HepG2 (cell line): ENCODE data around the gene KLRG1. TPM values are rescaled to one million over a fixed set of nuclear protein-coding genes. Genes with fewer than 3 reads are reported as not detected.

Experiments used
- ATAC-seq: fragments of 200-7000 bp; cut with Tn5 transposase; 3 replicates; pipeline ENCODE4 v1.9.1; 2020; ENCODE audit warnings: mild to moderate bottlenecking, moderate library complexity
- BruUV-seq: library from RNA; stranded (reverse); fragments of 400-500 nt; replicated peaks from 2 replicates; lab custom pipeline; 2021; lab: Mats Ljungman, UMichigan
- CTCF ChIA-PET: fragments of 300-600 bp; formaldehyde crosslinking; extraction: SDS; loops from one replicate; lab custom pipeline; 2021; ENCODE audit warnings: low total read pairs, inconsistent platforms, low intra/inter-chr PET ratio; lab: Yijun Ruan, JAX
- POLR2A ChIA-PET: fragments of 350-600 bp; sonication (Branson Sonifier 250); formaldehyde crosslinking; loops from one replicate; lab custom pipeline; 2020; ENCODE audit warnings: antibody characterized with exemption, inconsistent platforms; lab: Yijun Ruan, JAX
- DNase-seq: peaks from one replicate; pipeline ENCODE4 v3.0.0-alpha.2; 2015; ENCODE audit warnings: low spot score
- FAIRE-seq: peaks from 3 replicates; lab custom pipeline; 2011; peaks lifted over from hg19 to GRCh38; lab: Jason Lieb, UNC
- H2AFZ ChIP-seq: one replicate; pipeline ENCODE4 v1.6.1; 2011; ENCODE audit warnings: low read length, inconsistent platforms
- H3K27ac ChIP-seq: fragments of 300-600 bp; 3 replicates; pipeline ENCODE4 v1.8.0; 2011; ENCODE audit warnings: mixed run types, mild to moderate bottlenecking, mixed read lengths, low read length, inconsistent platforms; ENCODE audit not compliant: insufficient read depth; ENCODE audit errors: extremely low read length
- H3K27me3 ChIP-seq, 2 experiments: fragments of 200-600 bp in 1 of 2; 2 replicates in 1 of 2; 3 replicates in 1 of 2; pipeline versions ENCODE4 v1.6.0 to v1.8.0; 2011; ENCODE audit warnings: low read length in 2 of 2, mild to moderate bottlenecking in 2 of 2, moderate library complexity in 2 of 2, inconsistent platforms in 1 of 2; ENCODE audit not compliant: insufficient read depth in 2 of 2, control insufficient read depth in 1 of 2
- H3K36me3 ChIP-seq, 2 experiments: fragments of 200-600 bp in 1 of 2; replicated peaks in 1 of 2; 2 replicates in 1 of 2; 3 replicates in 1 of 2; pipeline versions ENCODE4 v1.5.1 to v1.8.0; 2011; ENCODE audit warnings: low read length in 2 of 2, inconsistent platforms in 1 of 2; ENCODE audit not compliant: insufficient read depth in 2 of 2, control insufficient read depth in 1 of 2
- H3K4me1 ChIP-seq: 2 replicates; pipeline ENCODE4 v1.5.1; 2012; ENCODE audit warnings: low read length, inconsistent platforms; ENCODE audit not compliant: insufficient read depth
- H3K4me2 ChIP-seq: 2 replicates; pipeline ENCODE4 v1.6.0; 2011; ENCODE audit warnings: low read depth, low read length, inconsistent platforms
- H3K4me3 ChIP-seq, 3 experiments: fragments of 200-600 bp in 1 of 3; sonication (generic), shearing (Covaris generic) in 1 of 3; replicated peaks in 1 of 3; 2 replicates each; pipeline ENCODE4 v1.5.1; 2011 to 2016; ENCODE audit warnings: low read length in 3 of 3, inconsistent platforms in 2 of 3, low read depth in 2 of 3, mild to moderate bottlenecking in 2 of 3, control low read depth in 1 of 3, mixed read lengths in 1 of 3; ENCODE audit not compliant: insufficient read depth in 1 of 3
- H3K79me2 ChIP-seq: one replicate; pipeline ENCODE4 v1.6.1; 2011; ENCODE audit warnings: low read length, inconsistent platforms; ENCODE audit not compliant: insufficient read depth
- H3K9ac ChIP-seq: 2 replicates; pipeline ENCODE4 v1.6.0; 2011; ENCODE audit warnings: mild to moderate bottlenecking, low read depth, low read length, inconsistent platforms; ENCODE audit not compliant: insufficient read depth
- H3K9me3 ChIP-seq: 2 replicates; pipeline ENCODE4 v1.5.1; 2012; ENCODE audit warnings: mild to moderate bottlenecking, low read length
- H4K20me1 ChIP-seq: 2 replicates; pipeline ENCODE4 v1.6.0; 2011; ENCODE audit warnings: inconsistent platforms, mild to moderate bottlenecking, low read length, moderate library complexity; ENCODE audit not compliant: insufficient read depth
- FOXA1 ChIP-seq, 2 experiments: fragments of 450-650 bp in 1 of 2; sonication (generic) in 1 of 2; formaldehyde crosslinking in 1 of 2; IDR thresholded peaks; 2 replicates each; pipeline versions ENCODE4 v1.4.0 to v1.6.1; 2016 to 2020; ENCODE audit warnings: missing genetic modification reagents in 1 of 2
- MEF2D ChIP-seq: sonication (generic); formaldehyde crosslinking; IDR thresholded peaks from 2 replicates; pipeline ENCODE4 v1.5.1; 2020; ENCODE audit warnings: mild to moderate bottlenecking, missing genetic modification reagents
- NFIB ChIP-seq: sonication (generic); formaldehyde crosslinking; IDR thresholded peaks from 2 replicates; pipeline ENCODE4 v1.9.0; 2021; ENCODE audit warnings: missing genetic modification reagents, mild to moderate bottlenecking, borderline replicate concordance
- SOX13 ChIP-seq, 3 experiments: fragments of 450-650 bp in 1 of 3; sonication (generic) in 1 of 3; formaldehyde crosslinking in 1 of 3; IDR thresholded peaks in 2 of 3; conservative IDR thresholded peaks in 1 of 3; 2 replicates each; pipeline versions ENCODE4 v1.5.0 to v1.6.1; 2016 to 2020; ENCODE audit warnings: antibody characterized with exemption in 1 of 3, mild to moderate bottlenecking in 1 of 3, missing compliant biosample characterization in 1 of 3, missing genetic modification reagents in 1 of 3, moderate library complexity in 1 of 3
- SOX5 ChIP-seq: IDR thresholded peaks from 2 replicates; pipeline ENCODE4 v1.6.1; 2016; ENCODE audit warnings: borderline replicate concordance
- SOX6 ChIP-seq, 2 experiments: fragments of 450-650 bp in 1 of 2; sonication (generic) in 1 of 2; formaldehyde crosslinking in 1 of 2; IDR thresholded peaks; 2 replicates each; pipeline versions ENCODE4 v1.4.0 to v1.6.1; 2017 to 2020; ENCODE audit warnings: antibody characterized with exemption in 1 of 2, mild to moderate bottlenecking in 1 of 2, missing genetic modification reagents in 1 of 2
- STAG1 ChIP-seq: sonication (generic); formaldehyde crosslinking; IDR thresholded peaks from 2 replicates; pipeline ENCODE4 v1.4.0; 2020; ENCODE audit warnings: missing genetic modification reagents
- TARDBP ChIP-seq: sonication (generic); formaldehyde crosslinking; IDR thresholded peaks from 2 replicates; pipeline ENCODE4 v1.8.0; 2022; ENCODE audit warnings: mild to moderate bottlenecking, missing genetic modification reagents
- TEAD3 ChIP-seq: optimal IDR thresholded peaks from 2 replicates; pipeline ENCODE3; 2016; ENCODE audit warnings: borderline replicate concordance
- THAP11 ChIP-seq: IDR thresholded peaks from 2 replicates; pipeline ENCODE4 v1.6.1; 2016; ENCODE audit warnings: missing biosample characterization, missing genetic modification reagents
- WGBS: methylation state at CpG from one replicate; pipeline ENCODE4 v1.1.6; 2017; ENCODE audit warnings: low lambda C conversion rate; 5-methylcytosine and 5-hydroxymethylcytosine counted together
- in situ Hi-C: cut with HindIII; loops from 2 replicates; pipeline ENCODE4 v1.10.0; 2017; ENCODE audit warnings: low pct_unique_long_range_greater_than_20kb; ENCODE audit not compliant: extremely low pct_ligation_motif_present
- intact Hi-C: fragments of 100-400 bp; cut with micrococcal nuclease; formaldehyde crosslinking; loops from one replicate; pipeline ENCODE4 v1.10.0; 2022; ENCODE audit not compliant: unreplicated experiment
- polyA plus RNA-seq, 8 experiments: library from polyadenylated mRNA; depleted of rRNA in 3 of 8; stranded (reverse) in 7 of 8; unstranded in 1 of 8; fragments of >200 nt; fragmentation: Illumina TruSeq in 4 of 8; extraction: Trizol in 4 of 8; gene quantifications; 2 replicates each; pipeline versions ENCODE4 v1.2.1 to v1.2.3, GENCODE V29; 2011 to 2016; ENCODE audit warnings: low read depth in 4 of 8, missing spikeins in 1 of 8, mixed read lengths in 1 of 8; ENCODE audit not compliant: insufficient read depth in 1 of 8
- total RNA-seq, 5 experiments: library from RNA; depleted of rRNA; stranded (reverse); fragments of >200 nt; fragmentation: Illumina TruSeq; extraction: Trizol; gene quantifications; 2 replicates each; pipeline ENCODE4 v1.2.3, GENCODE V29; 2016; ENCODE audit warnings: low read depth in 1 of 5

The KLRG1 gene
- total and polyA plus RNA-seq, 2 of the 13 experiments (the other 11 are each of a cell fraction or from before 2014, with no cell fraction given): 1.2 to 1.7 TPM

- WGBS: 37% methylated on average over 5 of the region's 5 CpGs
- no TSS peak for BruUV-seq
- in situ Hi-C loops: loop anchor here (25.0 kb wide), 1 partner anchor 95 kb away; the partner anchor contains the start of gene M6PR
- FAIRE-seq (no peak), DNase-seq (no peak), ATAC-seq (no peak; the same call in 2 of the 3 replicates)
- Histone ChIP-seq H2AFZ (no peak overlapping the region), H3K79me2 (no peaks in the 10 kb centered on the region), H3K9ac (no peak overlapping the region), H3K9me3 (no peaks in the 10 kb centered on the region), H3K27ac (no peak overlapping the region), H3K27me3 (no peaks in the 10 kb centered on the region; a peak in 1 of 5 replicates), H3K4me2 (no peak overlapping the region), H3K4me3 (no peak overlapping the region), H3K36me3 (no peaks in the 10 kb centered on the region), H4K20me1 (no peaks in the 10 kb centered on the region), H3K4me1 (peaks cover 18% of the 10 kb centered on the region)
- TF ChIP-seq TARDBP (CRISPR knock-in tag): no peak
- 0 out of 2 replicates have a peak, but pooled peaks have one; percentile 10 for TF ChIP-seq STAG1 (CRISPR knock-in tag)
- CTCF ChIA-PET: no interaction called here
- POLR2A ChIA-PET: interaction anchor here (1.8 kb wide), 1 partner anchor 83 kb away, joined by 6 read pairs; the partner anchor contains the start of gene M6PR
- intact Hi-C loops: loop anchor here (5.0 kb wide), 1 partner anchor 45 kb away; the partner anchor contains the start of gene KLRG1
Measured at GRCh38 chr12:9032202-9032964, 43.0 kb downstream of the KLRG1 start.

DNA sequence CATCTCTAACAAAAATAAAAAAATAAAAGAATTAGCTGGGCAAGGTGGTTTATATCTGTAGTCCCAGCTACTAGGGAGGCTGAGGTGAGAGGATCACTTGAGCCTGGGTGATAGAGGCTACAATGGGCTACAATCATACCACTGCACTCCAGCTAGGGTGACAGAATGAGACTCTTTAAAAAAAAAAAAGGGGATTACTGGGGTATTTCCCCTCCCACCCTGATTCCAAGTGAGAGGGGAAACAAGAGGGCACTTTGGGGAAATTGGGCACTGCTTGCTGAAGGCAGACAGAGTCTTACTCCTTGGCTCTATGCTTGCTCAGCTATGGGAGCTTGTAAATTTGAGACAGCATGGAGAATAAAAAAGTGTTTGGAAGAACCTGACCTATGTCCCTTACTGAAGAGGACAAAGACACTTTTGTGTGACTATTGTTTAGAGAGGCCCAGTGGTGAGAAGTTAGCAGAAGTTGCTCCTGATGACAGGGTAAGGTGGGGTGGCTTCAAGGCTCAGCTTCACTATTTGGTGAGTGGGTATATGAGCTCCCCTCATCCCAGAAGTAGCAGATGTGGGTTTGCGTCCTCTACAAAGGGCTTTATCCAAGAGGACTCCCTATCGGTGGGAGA, 44.0 kb downstream of the KLRG1 start:
- no peak; the same call in 1 of the 3 replicates for ATAC-seq
- Histone ChIP-seq H3K9me3 (no peaks in the 10 kb centered on the region), H3K4me3 (no peak overlapping the region), H2AFZ (no peak overlapping the region)
- no peak for TF ChIP-seq TEAD3 (CRISPR knock-in tag)
- no peak for TF ChIP-seq SOX6 (IDR thresholded peaks at IDR 0.05)
- peak; percentile 33; the same call in 1 of the 2 replicates for TF ChIP-seq SOX6 (CRISPR knock-in tag; IDR thresholded peaks at IDR 0.05)
- TF ChIP-seq MEF2D: no peak
- no peak for TF ChIP-seq SOX13 (IDR thresholded peaks at IDR 0.05)
- peak in 1 of 2 experiments; percentile 74; a peak in 2 of 4 replicates for TF ChIP-seq SOX13 (CRISPR knock-in tag; conservative IDR thresholded peaks at IDR 0.05 in 1 of 2, IDR thresholded peaks at IDR 0.05 in 1 of 2)
- TF ChIP-seq THAP11: no peak
- TF ChIP-seq SOX5 (CRISPR knock-in tag): peak; percentile 56; the same call in 1 of the 2 replicates
- no peak for TF ChIP-seq FOXA1 (IDR thresholded peaks at IDR 0.05)
- TF ChIP-seq FOXA1 (CRISPR knock-in tag; IDR thresholded peaks at IDR 0.05): no peak
- TF ChIP-seq NFIB (CRISPR knock-in tag): no peak
- TF ChIP-seq, all 625 proteins: peak for 3
- ChIA-PET POLR2A (interaction anchor here (1.8 kb wide), 1 partner anchor 84 kb away, joined by 6 read pairs; the partner anchor contains the start of gene M6PR), CTCF (no interaction called here)
- BruUV-seq: no TSS peak
- no peaks in the 10 kb centered on the region for H3K36me3 ChIP-seq
- H3K4me1 ChIP-seq: peaks cover 25% of the 10 kb centered on the region
- peak overlapping the region; percentile 21 for H3K4me2 ChIP-seq
- H3K79me2 ChIP-seq: no peaks in the 10 kb centered on the region
- intact Hi-C loops: loop anchor here (5.0 kb wide), 1 partner anchor 46 kb away; the partner anchor contains the start of gene KLRG1
- 57% methylated on average over 2 of the region's 2 CpGs for WGBS
- DNase-seq: peak; percentile 4
- H3K27me3 ChIP-seq: no peaks in the 10 kb centered on the region
- H4K20me1 ChIP-seq: no peaks in the 10 kb centered on the region
- H3K9ac ChIP-seq: no peak overlapping the region
- H3K27ac ChIP-seq: no peak overlapping the region
- in situ Hi-C loops: loop anchor here (25.0 kb wide), 1 partner anchor 96 kb away; the partner anchor contains the start of gene M6PR
- no peak for FAIRE-seq
